Stimulated activated naive CD8-positive, alpha-beta T cell treated with anti-CD3 and anti-CD28 coated beads, Interleukin-15, amount 100 ng/mL, for 72 hours (primary cell): ENCODE measurements around the gene NRCAM.

ENCODE experiments used
- ATAC-seq: fragments of 150-1000 bp; cut with Tn5 transposase; 2 replicates; pipeline ENCODE4 v1.10.0; 2021; ENCODE audit warnings: mild to moderate bottlenecking, moderate library complexity
- DNase-seq, 2 donors: peaks; one replicate each; pipeline ENCODE4 v3.0.0; 2021 to 2022
- H3K27ac Mint-ChIP-seq, 2 donors: one replicate each; pipeline ENCODE4 v1.8.0; 2022; ENCODE audit warnings: mild to moderate bottlenecking in 2 of 2, mixed read lengths in 2 of 2, moderate library complexity in 2 of 2
- H3K27me3 Mint-ChIP-seq: one replicate; pipeline ENCODE4 v1.8.0; 2022; ENCODE audit warnings: mixed read lengths
- H3K4me1 Mint-ChIP-seq: one replicate; pipeline ENCODE4 v1.8.0; 2022; ENCODE audit warnings: mild to moderate bottlenecking, mixed read lengths
- H3K4me3 Mint-ChIP-seq, 2 donors: one replicate each; pipeline ENCODE4 v1.8.0; 2022; ENCODE audit warnings: mild to moderate bottlenecking in 2 of 2, mixed read lengths in 2 of 2, moderate library complexity in 1 of 2
- H3K9me3 Mint-ChIP-seq, 2 donors: one replicate each; pipeline ENCODE4 v1.8.0; 2022; ENCODE audit warnings: mixed read lengths in 2 of 2

The NRCAM gene

DNA sequence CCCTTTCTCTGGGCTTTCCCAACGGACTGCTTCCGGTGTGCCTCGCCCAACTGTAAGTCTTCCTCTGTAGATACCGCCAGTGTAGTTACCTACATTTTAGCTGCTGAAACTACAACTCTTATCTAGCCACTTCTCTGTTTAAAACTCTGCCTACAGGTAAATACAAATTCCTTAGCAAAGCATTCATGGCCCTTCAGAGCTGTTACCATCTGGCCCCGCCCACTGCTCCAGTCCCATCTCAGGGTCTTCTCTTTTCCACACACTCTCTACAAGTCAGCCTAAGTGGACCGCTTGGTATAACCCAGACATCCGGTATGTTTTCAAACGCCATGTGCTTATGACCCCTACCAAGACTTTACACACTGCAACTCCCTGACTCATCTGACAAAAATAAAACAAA is 285.1 kb downstream of the NRCAM start:
- no peak overlapping the region for H3K4me3 Mint-ChIP-seq
- no peak for ATAC-seq
- H3K27me3 Mint-ChIP-seq: no peaks in the 10 kb centered on the region

DNA sequence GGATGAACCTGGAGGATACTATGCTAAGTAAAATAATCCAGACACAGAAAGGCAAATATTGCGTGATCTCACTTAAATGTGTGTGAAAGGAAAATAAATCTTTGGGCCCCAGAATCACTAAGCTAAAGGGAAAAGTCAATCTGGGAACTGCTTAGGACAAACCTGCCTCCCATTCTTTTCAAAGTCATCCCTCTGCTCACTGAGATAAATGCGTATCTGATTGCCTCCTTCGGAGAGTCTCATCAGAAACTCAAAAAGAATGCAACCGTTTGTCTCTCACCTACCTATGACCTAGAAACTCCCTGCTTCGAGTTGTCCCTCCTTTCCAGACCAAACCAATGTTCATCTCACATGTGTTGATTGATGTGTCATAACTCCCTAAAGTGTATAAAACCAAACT is 286.0 kb downstream of the NRCAM start:
- no peaks in the 10 kb centered on the region for H3K27me3 Mint-ChIP-seq

More for the DNA sequence above, 285.1 kb downstream of the NRCAM start:
- DNase-seq: no peak
- Mint-ChIP-seq H3K27ac (no peak overlapping the region), H3K9me3 (no peaks in the 10 kb centered on the region), H3K4me1 (no peaks in the 10 kb centered on the region)

DNA sequence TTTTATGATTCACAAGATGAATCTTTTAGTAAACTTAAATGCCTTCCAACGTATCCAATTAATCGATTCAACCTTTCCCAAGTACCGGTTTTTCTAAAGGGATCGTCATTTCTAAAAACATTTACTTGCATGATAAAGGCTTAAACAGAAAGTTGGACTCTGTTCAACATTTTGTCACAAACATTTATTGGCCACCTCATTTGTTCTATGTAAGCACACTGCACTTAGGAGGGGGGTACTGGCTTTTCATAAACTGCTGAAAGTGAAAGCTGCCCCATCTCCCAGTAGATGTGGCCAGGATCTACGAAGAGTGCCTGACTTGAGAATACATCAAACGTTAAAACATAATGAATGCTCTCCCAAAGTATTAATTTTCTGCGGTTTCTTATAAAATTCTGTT is 288.8 kb downstream of the NRCAM start:
- H3K27me3 Mint-ChIP-seq: no peaks in the 10 kb centered on the region
- H3K9me3 Mint-ChIP-seq: peaks cover 6% of the 10 kb centered on the region in 2 donors
- no peak overlapping the region for H3K4me3 Mint-ChIP-seq
- no peak for DNase-seq
- ATAC-seq: no peak
- H3K4me1 Mint-ChIP-seq: no peaks in the 10 kb centered on the region
- H3K27ac Mint-ChIP-seq: no peak overlapping the region

More for the DNA sequence above, 286.0 kb downstream of the NRCAM start:
- Mint-ChIP-seq H3K4me3 (no peak overlapping the region), H3K9me3 (no peaks in the 10 kb centered on the region), H3K4me1 (no peaks in the 10 kb centered on the region), H3K27ac (no peak overlapping the region)
- ATAC-seq (no peak), DNase-seq (no peak)

DNA sequence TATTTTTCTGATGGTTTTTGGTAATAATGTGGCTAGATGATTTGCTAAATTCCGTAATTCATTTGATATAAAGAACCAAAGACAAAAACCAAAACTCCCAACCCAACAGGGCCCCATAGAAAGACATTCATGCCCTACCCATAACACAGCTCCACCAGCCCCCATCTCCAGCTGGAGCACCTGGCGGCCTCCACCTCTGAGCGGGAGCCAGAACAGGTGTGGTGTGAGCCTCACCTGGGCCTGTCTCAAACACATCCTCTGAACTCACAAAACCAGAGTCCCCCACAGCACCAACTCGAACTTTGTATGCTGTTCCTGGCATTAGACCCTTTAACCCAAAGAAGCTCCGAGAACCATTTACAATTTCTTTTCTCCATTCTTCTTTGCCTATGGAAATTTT is 289.5 kb downstream of the NRCAM start:
- ATAC-seq: no peak
- no peak overlapping the region for H3K4me3 Mint-ChIP-seq
- no peak for DNase-seq
- peaks cover 6% of the 10 kb centered on the region in 2 donors for H3K9me3 Mint-ChIP-seq
- no peaks in the 10 kb centered on the region for H3K4me1 Mint-ChIP-seq
- H3K27me3 Mint-ChIP-seq: no peaks in the 10 kb centered on the region
- no peak overlapping the region for H3K27ac Mint-ChIP-seq

DNA sequence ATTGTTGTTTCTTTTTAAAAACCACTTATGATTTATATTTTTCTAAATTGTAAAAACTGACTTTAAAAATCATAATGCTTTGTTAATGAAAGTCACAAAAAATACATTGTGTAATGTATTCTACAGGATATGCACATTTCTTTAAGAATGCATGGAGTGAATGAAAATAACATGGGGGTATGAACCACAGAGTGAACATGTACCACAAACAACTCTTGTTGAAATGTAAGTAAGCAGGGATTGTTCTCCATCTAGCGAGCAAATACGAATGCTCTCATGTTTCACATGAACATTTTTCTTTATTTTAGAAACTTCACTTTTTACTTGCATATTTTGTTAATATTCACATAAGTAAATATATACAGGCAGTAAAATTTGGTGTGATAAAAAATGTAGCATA is 290.5 kb downstream of the NRCAM start:
- no peaks in the 10 kb centered on the region for H3K27me3 Mint-ChIP-seq
- DNase-seq (no peak), ATAC-seq (no peak)
- peaks cover 6% of the 10 kb centered on the region in 2 donors for H3K9me3 Mint-ChIP-seq
- H3K27ac Mint-ChIP-seq: no peak overlapping the region
- no peak overlapping the region for H3K4me3 Mint-ChIP-seq
- no peaks in the 10 kb centered on the region for H3K4me1 Mint-ChIP-seq

DNA sequence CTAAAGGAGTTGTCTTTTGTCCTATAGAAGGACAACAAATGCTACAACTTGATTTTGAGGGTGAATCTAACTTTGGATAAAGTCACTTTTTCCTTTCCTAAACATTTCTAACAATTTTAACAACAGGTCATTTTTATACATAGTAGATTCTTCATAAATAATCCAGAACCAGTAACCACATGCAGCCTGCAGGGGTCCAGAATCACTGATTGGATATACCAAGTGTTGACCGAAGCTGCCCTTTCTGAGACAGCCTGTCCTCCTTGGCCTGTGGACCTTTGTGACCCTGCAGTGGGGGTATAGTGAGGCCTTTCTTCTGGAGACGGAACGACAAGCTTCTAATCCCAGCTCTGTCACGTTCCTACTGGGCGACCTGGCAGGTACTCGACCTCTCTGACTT is 291.3 kb downstream of the NRCAM start:
- Mint-ChIP-seq H3K9me3 (peaks cover 6% of the 10 kb centered on the region in 2 donors), H3K27ac (no peak overlapping the region), H3K4me1 (no peaks in the 10 kb centered on the region), H3K4me3 (no peak overlapping the region), H3K27me3 (no peaks in the 10 kb centered on the region)
- DNase-seq (no peak), ATAC-seq (no peak)

DNA sequence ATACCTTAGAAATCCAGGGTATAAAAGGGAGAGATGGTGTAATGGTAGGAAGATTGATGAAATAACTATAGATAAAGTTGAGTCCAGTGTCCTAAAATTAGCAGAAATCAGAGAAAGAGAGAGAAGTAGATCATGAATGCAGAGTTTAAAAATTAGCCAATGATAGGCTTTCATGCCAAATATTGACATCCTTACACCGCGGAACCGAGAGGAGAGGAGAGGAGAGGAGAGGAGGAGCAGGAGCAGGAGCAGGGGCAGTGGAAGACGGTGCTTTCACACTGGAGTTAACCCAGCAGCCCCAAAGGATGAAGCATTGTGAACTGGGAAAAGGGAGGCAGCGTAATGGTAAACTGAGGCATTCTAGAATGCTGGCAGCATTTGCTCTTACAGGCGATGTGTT is 291.9 kb downstream of the NRCAM start:
- Mint-ChIP-seq H3K27me3 (no peaks in the 10 kb centered on the region), H3K27ac (no peak overlapping the region), H3K4me1 (no peaks in the 10 kb centered on the region), H3K9me3 (peaks cover 6% of the 10 kb centered on the region in 2 donors), H3K4me3 (no peak overlapping the region)
- no peak for DNase-seq
- ATAC-seq: no peak

DNA sequence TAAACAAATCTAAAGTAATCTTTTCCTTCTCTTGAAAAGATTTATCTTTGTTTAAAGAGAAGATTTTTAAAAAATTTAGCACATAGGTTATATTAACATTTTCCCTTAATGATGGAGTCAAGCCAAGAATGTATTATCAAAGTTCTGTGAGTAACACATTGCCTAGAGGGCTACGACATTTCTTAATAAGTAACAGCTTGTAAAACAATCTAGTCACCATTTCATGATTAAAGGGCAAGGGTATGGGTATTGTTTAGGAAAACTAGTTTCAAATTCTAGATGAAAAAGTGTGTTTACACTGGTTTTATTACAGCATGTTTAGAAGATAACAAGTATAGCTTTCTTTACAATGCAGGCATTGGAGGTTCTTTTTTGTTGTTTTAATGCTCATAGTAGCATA is 297.5 kb downstream of the NRCAM start:
- Mint-ChIP-seq H3K9me3 (peaks cover 6% of the 10 kb centered on the region in 2 donors), H3K4me3 (no peak overlapping the region), H3K27ac (no peak overlapping the region), H3K4me1 (peaks cover 6% of the 10 kb centered on the region), H3K27me3 (no peaks in the 10 kb centered on the region)
- no peak for DNase-seq
- no peak for ATAC-seq

DNA sequence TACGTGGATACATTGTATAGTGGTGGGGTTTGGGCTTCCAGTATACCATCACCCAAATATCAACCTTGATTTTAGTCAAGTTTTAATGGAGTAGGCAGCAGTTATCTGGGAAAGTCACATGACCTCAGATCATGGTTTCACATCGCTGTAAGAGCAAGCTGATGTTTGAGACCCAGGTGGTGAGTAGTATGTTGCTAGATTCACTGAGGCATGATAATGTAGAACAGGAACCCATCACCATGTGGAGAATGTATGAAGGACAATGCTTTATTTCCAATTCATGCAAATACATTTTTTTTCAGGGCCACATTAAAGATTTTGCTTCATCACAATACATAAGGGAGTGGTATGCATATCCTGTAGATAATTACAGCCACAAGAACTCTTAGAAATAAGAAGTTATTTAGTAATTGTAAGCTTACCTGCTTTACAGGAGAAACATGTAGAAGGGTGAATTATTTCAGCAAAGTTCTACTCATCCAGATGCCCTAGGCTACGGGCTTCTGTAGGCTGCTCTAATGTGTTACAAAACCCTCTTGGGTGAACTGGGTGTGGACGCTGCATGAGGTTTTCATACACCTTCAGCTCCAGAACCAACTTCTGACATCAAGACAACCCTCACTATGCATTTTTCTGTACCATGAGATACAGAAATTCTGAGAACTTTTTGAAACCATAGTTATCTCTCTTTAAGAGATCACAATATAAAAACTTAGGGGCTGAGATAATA is 298.5 kb downstream of the NRCAM start:
- no peak overlapping the region for H3K4me3 Mint-ChIP-seq
- no peaks in the 10 kb centered on the region for H3K9me3 Mint-ChIP-seq
- peaks cover 6% of the 10 kb centered on the region for H3K4me1 Mint-ChIP-seq
- no peak overlapping the region for H3K27ac Mint-ChIP-seq
- ATAC-seq: no peak
- H3K27me3 Mint-ChIP-seq: no peaks in the 10 kb centered on the region
- DNase-seq: no peak

DNA sequence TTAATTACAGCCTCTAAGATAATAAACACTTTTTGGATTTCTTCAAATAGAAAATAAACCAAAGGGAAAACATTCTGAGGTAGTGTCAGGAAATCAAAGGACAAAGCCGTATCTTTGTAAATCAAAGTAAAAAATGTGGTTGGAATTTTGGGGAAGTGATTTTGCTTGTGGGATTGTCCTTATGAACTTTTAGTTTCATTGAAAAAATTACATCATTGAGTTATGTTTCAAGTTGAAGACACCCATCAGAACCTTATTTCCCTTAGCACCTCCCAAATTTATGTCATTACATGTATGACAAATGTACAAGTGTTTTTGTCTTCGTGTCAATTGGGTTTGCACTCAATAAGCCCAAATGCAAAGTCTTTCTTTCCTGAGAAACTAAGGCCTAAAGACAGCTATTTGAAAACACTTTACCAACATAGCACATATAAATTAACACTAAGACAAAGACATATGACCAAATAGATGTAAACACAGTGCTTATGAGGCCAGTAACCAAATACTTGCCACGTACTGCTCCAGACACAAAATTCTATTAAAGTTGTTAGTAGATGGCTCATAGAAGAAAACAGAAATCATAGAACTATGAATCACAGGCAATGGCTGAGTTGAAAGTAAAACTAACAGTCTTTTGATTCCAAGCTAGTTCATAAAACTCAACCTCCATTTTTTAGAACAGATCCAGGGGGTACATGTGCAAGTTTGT is 299.2 kb downstream of the NRCAM start:
- Mint-ChIP-seq H3K9me3 (no peaks in the 10 kb centered on the region), H3K27me3 (no peaks in the 10 kb centered on the region), H3K4me3 (no peak overlapping the region), H3K27ac (no peak overlapping the region), H3K4me1 (peaks cover 6% of the 10 kb centered on the region)
- ATAC-seq: no peak
- DNase-seq: no peak

DNA sequence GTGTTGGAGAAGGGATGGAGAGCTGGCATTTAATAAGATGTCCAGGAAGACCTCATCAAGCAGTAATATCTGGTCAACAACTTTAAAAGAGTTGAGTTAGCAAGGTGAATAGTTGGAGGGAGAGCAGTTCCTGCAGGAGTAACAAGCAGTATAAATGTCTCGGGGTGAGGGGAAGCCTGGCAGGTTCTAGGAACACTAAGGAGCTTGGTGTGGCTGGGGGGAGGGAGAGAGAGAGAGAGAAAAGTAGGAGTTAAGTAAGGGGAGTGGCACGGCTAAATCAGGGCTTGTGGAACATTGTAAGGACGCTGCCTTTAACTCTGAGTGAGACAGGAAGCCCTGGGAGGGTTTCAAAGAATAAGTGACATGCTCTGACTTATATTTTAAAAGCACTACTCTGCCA is 304.0 kb downstream of the NRCAM start:
- Mint-ChIP-seq H3K27ac (no peak overlapping the region), H3K4me3 (no peak overlapping the region), H3K9me3 (no peaks in the 10 kb centered on the region), H3K27me3 (no peaks in the 10 kb centered on the region), H3K4me1 (peaks cover under 1% of the 10 kb centered on the region)
- ATAC-seq: no peak
- DNase-seq: no peak

DNA sequence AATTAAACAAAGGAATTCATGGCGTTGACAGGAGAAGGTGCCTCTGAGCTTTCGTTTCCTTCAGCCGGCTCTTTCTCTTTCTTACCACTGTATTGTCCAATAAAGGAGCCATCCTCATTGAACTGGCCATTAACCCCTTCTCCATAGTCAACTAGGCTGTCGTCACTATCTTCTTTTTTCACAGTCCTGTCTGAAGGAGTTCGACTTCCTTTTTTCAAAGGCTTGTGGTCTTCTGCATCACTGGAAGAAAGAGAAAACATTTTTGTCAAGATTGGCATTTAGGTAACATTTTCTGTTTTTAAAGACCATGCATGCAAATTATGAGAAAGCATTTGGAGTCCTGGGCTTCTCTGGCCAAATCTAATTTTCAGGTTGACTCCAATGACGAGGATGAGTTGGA is 306.3 kb downstream of the NRCAM start:
- Mint-ChIP-seq H3K9me3 (no peaks in the 10 kb centered on the region), H3K27me3 (no peaks in the 10 kb centered on the region), H3K4me1 (no peaks in the 10 kb centered on the region), H3K27ac (no peak overlapping the region), H3K4me3 (no peak overlapping the region)
- DNase-seq: no peak
- ATAC-seq: no peak

DNA sequence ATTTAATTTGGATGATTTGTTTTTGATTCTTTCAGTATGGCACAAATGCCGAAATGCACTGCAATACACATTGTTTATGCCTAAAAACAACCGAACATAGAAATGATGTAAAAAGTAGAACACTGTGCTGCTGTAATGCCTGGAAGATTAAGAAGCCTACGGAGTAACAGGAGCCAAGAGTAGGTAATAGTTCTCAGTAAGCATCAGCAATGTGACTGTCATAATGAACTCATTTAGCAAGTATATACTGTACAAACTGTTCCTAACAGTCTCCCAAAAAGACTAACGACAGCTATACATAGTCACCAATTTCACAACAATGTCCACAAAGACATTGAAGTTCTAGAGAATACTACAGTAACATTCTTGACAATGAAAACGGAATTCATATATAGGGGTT is 307.1 kb downstream of the NRCAM start:
- Mint-ChIP-seq H3K4me3 (no peak overlapping the region), H3K27ac (no peak overlapping the region)

DNA sequence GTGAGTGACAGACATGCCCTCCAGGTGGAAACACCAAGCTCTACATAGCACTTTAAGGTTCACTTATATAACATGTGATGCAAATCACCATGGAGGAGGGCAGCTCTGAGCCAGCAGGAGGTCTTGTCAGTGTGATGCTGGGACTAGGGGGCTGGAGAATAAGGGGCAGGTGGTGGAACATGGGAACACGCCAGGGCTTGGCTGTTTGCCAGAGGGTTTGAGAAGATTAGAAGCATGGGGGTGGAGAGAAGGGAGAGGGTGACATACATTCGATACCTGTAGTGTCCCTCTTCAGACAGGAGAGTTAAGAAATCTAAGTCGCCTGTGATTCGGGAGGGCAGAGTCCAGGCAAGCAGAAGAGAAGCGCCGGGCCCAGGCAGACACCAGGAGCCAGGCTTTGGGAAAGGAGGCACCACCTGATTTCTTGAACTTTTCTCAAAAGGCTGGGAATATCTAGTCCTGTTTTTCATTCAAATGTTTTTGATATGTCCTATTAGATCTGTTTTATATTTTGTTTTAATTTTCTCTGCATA is 309.1 kb downstream of the NRCAM start:
- no peak overlapping the region for H3K4me3 Mint-ChIP-seq
- H3K27me3 Mint-ChIP-seq: no peaks in the 10 kb centered on the region
- ATAC-seq (no peak), DNase-seq (no peak)
- H3K9me3 Mint-ChIP-seq: no peaks in the 10 kb centered on the region
- peak overlapping the region in 1 of 2 donors; percentile 22 for H3K27ac Mint-ChIP-seq
- H3K4me1 Mint-ChIP-seq: peaks cover 6% of the 10 kb centered on the region

More for the DNA sequence above, 307.1 kb downstream of the NRCAM start:
- H3K4me1 Mint-ChIP-seq: no peaks in the 10 kb centered on the region
- H3K27me3 Mint-ChIP-seq: no peaks in the 10 kb centered on the region
- no peak for ATAC-seq
- DNase-seq: no peak
- no peaks in the 10 kb centered on the region for H3K9me3 Mint-ChIP-seq

DNA sequence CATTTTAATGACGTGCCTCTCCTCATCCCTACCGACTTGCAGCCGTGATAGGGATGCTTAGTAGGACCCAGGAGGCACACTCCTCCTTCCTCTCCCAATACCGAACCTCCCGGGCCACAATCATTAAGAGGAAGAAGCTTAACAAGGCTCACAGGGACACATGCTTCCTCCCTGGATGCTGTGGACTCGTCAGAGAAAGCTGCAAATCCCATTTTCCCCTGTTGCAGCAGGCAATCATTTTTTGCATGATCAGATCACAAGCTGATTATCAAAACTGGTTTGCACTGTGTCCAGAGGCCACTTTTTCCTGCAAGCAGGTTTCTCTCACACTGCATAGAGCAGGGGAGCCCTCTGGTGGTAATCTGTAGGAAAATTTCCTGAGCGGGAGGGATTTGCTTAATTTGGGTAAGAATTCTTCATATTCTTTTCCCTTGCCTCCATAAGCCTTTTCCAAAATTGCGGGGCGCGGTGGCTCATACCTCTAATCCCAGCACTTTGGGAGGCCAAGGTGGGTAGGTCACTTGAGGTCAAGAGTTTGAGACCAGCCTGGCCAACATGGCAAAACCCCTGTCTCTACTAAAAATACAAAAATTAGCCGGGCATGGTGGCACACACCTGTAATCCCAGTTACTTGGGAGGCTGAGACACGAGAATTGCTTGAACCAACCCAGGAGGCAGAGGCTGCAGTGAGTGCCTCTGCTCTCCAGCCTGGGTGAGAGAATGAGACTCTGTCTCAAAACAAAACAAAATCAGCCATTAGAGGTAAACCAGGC is 310.0 kb downstream of the NRCAM start:
- peak; percentile 55 to 56 for DNase-seq

DNA sequence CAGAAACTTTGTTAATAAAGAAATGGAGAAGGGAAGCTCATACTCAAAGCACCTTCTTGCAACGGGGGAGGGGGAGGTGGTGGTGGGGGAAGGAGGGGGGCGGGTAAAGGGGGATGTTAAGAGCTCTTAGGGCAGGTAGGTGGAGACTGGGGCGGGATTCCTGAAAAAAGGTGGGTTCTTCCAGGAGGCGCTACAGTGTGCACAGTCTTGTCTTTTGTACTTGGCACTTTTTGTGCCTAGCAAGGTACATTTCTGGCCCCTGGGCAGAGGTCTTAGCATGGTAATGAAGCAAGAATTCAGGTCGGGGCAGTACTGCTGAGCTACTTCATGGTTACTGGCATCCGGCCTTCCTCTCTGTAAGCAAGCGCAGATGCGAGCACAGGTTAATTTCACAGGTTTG is 310.8 kb downstream of the NRCAM start:
- no peak for DNase-seq
- ATAC-seq: no peak
- no peak overlapping the region for H3K27ac Mint-ChIP-seq
- H3K4me1 Mint-ChIP-seq: peaks cover 15% of the 10 kb centered on the region
- peaks cover 3% of the 10 kb centered on the region for H3K27me3 Mint-ChIP-seq
- no peak overlapping the region for H3K4me3 Mint-ChIP-seq
- H3K9me3 Mint-ChIP-seq: no peaks in the 10 kb centered on the region

More for the DNA sequence above, 310.0 kb downstream of the NRCAM start:
- ATAC-seq: peak; percentile 74
- peaks cover 11% of the 10 kb centered on the region for H3K4me1 Mint-ChIP-seq
- no peaks in the 10 kb centered on the region for H3K9me3 Mint-ChIP-seq
- no peak overlapping the region for H3K27ac Mint-ChIP-seq
- H3K4me3 Mint-ChIP-seq: no peak overlapping the region
- no peaks in the 10 kb centered on the region for H3K27me3 Mint-ChIP-seq
